ENCODE data around the gene PHF8.
A peak's percentile ranks its signal among the peaks of the same experiment; 100 is the strongest.

Gene PHF8

GRCh38 chrX:54044126-54044876 is at the start of gene PHF8:
TSS of gene PHF8 (minus strand) at chrX:54044473. CDS start at chrX:54042728, 1,745 bp downstream.
- DNase-seq (ENCODE audit: extremely low read depth, low read depth): peak; percentile 84
- TF ChIP-seq, protein P1, sequence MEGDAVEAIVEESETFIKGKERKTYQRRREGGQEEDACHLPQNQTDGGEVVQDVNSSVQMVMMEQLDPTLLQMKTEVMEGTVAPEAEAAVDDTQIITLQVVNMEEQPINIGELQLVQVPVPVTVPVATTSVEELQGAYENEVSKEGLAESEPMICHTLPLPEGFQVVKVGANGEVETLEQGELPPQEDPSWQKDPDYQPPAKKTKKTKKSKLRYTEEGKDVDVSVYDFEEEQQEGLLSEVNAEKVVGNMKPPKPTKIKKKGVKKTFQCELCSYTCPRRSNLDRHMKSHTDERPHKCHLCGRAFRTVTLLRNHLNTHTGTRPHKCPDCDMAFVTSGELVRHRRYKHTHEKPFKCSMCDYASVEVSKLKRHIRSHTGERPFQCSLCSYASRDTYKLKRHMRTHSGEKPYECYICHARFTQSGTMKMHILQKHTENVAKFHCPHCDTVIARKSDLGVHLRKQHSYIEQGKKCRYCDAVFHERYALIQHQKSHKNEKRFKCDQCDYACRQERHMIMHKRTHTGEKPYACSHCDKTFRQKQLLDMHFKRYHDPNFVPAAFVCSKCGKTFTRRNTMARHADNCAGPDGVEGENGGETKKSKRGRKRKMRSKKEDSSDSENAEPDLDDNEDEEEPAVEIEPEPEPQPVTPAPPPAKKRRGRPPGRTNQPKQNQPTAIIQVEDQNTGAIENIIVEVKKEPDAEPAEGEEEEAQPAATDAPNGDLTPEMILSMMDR (IDR thresholded peaks at IDR 0.05; ENCODE audit: low read depth, low read length): no peak; the same call in 1 of the 2 replicates

DNA sequence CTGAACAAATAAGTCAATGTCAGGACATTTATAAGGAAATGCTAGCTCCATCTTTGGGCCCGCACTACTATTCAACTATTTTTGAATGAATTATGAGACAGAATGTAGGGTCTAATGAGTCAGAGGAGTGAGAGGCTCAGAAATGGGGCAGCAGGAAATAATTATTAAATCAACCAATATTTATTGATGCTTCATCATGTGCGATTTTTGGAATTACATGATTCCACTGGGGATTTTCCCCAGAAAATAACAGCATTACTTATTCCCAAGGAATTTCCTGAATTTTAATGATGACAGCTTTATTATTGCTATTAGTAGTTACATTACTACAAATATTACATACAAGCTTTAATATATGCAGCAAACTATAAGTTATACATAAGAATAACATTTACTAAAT is 49.3 kb upstream of the PHF8 start:
- TF ChIP-seq, protein P1 (IDR thresholded peaks at IDR 0.05; ENCODE audit: low read depth, low read length): no peak
- no peak for DNase-seq (ENCODE audit: extremely low read depth, low read depth)

- no peak for DNase-seq (ENCODE audit: extremely low read depth, low read depth)
- TF ChIP-seq, protein P1 (IDR thresholded peaks at IDR 0.05; ENCODE audit: low read depth, low read length): no peak
Observed at GRCh38 chrX:54093159-54093558, 48.9 kb upstream of the PHF8 start.

GRCh38 chrX:54090880-54091279 is 46.6 kb upstream of the PHF8 start:
- no peak for DNase-seq (ENCODE audit: extremely low read depth, low read depth)
- TF ChIP-seq, protein P1 (IDR thresholded peaks at IDR 0.05; ENCODE audit: low read depth, low read length): no peak

- no peak for DNase-seq (ENCODE audit: extremely low read depth, low read depth)
- TF ChIP-seq, protein P1 (IDR thresholded peaks at IDR 0.05; ENCODE audit: low read depth, low read length): no peak
Observed at GRCh38 chrX:54089191-54089590, 44.9 kb upstream of the PHF8 start.

GRCh38 chrX:54087661-54088060 is 43.4 kb upstream of the PHF8 start:
- DNase-seq (ENCODE audit: extremely low read depth, low read depth): no peak
- TF ChIP-seq, protein P1 (IDR thresholded peaks at IDR 0.05; ENCODE audit: low read depth, low read length): no peak

DNA sequence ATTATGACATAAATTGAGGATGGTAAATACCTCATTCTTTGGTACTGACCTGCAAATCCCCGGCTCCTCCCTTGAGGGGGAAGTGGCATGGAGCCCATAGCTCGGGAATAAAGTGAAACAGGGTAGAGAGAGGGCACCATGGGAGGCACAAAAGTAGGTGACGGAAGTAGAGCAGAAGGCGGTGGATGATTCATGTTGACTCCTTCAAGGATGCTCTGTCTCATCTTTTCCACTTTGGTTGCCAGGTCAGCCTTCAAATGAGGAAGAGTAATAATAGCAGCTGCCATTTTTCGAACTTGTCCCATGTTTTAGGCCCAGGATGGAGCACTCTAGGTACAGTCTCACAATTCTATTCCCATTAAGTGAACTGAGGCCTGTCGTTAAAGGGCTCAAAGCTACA is 41.4 kb upstream of the PHF8 start:
- no peak for DNase-seq (ENCODE audit: extremely low read depth, low read depth)
- TF ChIP-seq, protein P1 (IDR thresholded peaks at IDR 0.05; ENCODE audit: low read depth, low read length): no peak
